HepG2 (cell line): ENCODE measurements around the gene NOC2L. TPM values are rescaled to one million over a fixed set of nuclear protein-coding genes. Genes with fewer than 3 reads are reported as not detected.

Experiments
- ARID4A ChIP-seq: sonication (generic); formaldehyde crosslinking; IDR thresholded peaks from 2 replicates; pipeline ENCODE4 v1.5.0; 2020; ENCODE audit warnings: mild to moderate bottlenecking, missing genetic modification reagents, borderline replicate concordance
- DBP ChIP-seq: sonication (generic); formaldehyde crosslinking; IDR thresholded peaks from 2 replicates; pipeline ENCODE4 v1.4.0; 2020; ENCODE audit warnings: missing genetic modification reagents; ENCODE audit errors: not compliant biosample characterization
- MXD4 ChIP-seq: IDR thresholded peaks from 2 replicates; pipeline ENCODE4 v1.6.1; 2016; ENCODE audit warnings: mild to moderate bottlenecking, missing biosample characterization, missing genetic modification reagents
- NKX3-1 ChIP-seq: sonication (generic); formaldehyde crosslinking; IDR thresholded peaks from 2 replicates; pipeline ENCODE4 v1.5.0; 2020; ENCODE audit warnings: missing genetic modification reagents
- RBFOX2 ChIP-seq: fragments of 200-400 bp; formaldehyde crosslinking; IDR thresholded peaks from 2 replicates; pipeline ENCODE4 v1.6.1; 2017; ENCODE audit warnings: low read depth, mild to moderate bottlenecking, low read length
- RERE ChIP-seq: IDR thresholded peaks from 2 replicates; pipeline ENCODE4 v1.6.1; 2016; ENCODE audit warnings: low read depth, missing genetic modification reagents, missing compliant biosample characterization
- SAFB2 ChIP-seq: sonication (generic); formaldehyde crosslinking; IDR thresholded peaks from 2 replicates; pipeline ENCODE4 v1.5.1; 2020; ENCODE audit warnings: missing genetic modification reagents, low read depth, mild to moderate bottlenecking, borderline replicate concordance
- SRF ChIP-seq: IDR thresholded peaks from 2 replicates; pipeline ENCODE4 v1.6.1; 2011; ENCODE audit warnings: mild to moderate bottlenecking, low read depth, low read length, moderate library complexity
- THYN1 ChIP-seq: sonication (generic); formaldehyde crosslinking; IDR thresholded peaks from 2 replicates; pipeline ENCODE4 v1.8.1; 2023; ENCODE audit warnings: low read depth, mild to moderate bottlenecking, moderate library complexity, missing genetic modification reagents, borderline replicate concordance
- TOPORS ChIP-seq: sonication (generic); formaldehyde crosslinking; IDR thresholded peaks from 2 replicates; pipeline ENCODE4 v1.8.0; 2023; ENCODE audit warnings: mild to moderate bottlenecking, missing genetic modification reagents
- ZBTB46 ChIP-seq: sonication (generic); formaldehyde crosslinking; IDR thresholded peaks from 2 replicates; pipeline ENCODE4 v1.4.0; 2020; ENCODE audit warnings: mild to moderate bottlenecking, missing genetic modification reagents, borderline replicate concordance
- ZBTB8A ChIP-seq: sonication (generic); formaldehyde crosslinking; IDR thresholded peaks from 2 replicates; pipeline ENCODE4 v1.4.0; 2020; ENCODE audit warnings: mild to moderate bottlenecking, low read depth, missing genetic modification reagents, borderline replicate concordance
- ZNF260 ChIP-seq: sonication (generic); formaldehyde crosslinking; IDR thresholded peaks from 2 replicates; pipeline ENCODE4 v1.4.0; 2020; ENCODE audit warnings: missing genetic modification reagents, low read depth, mild to moderate bottlenecking, borderline replicate concordance
- ZNF337 ChIP-seq: sonication (generic); formaldehyde crosslinking; IDR thresholded peaks from 2 replicates; pipeline ENCODE4 v1.5.1; 2020; ENCODE audit warnings: missing genetic modification reagents, low read depth, mild to moderate bottlenecking, borderline replicate concordance
- ZNF496 ChIP-seq: sonication (generic); formaldehyde crosslinking; IDR thresholded peaks from 2 replicates; pipeline ENCODE4 v1.8.1; 2023; ENCODE audit warnings: mild to moderate bottlenecking, moderate library complexity, missing genetic modification reagents; ENCODE audit not compliant: insufficient replicate concordance
- ZNF772 ChIP-seq: sonication (generic); formaldehyde crosslinking; IDR thresholded peaks from 2 replicates; pipeline ENCODE4 v1.5.0; 2020; ENCODE audit warnings: mild to moderate bottlenecking, missing genetic modification reagents
- polyA plus RNA-seq, 8 experiments: library from polyadenylated mRNA; depleted of rRNA in 3 of 8; stranded (reverse) in 7 of 8; unstranded in 1 of 8; fragments of >200 nt; fragmentation: Illumina TruSeq in 4 of 8; extraction: Trizol in 4 of 8; gene quantifications; 2 replicates each; pipeline versions ENCODE4 v1.2.1 to v1.2.3, GENCODE V29; 2011 to 2016; ENCODE audit warnings: low read depth in 4 of 8, missing spikeins in 1 of 8, mixed read lengths in 1 of 8; ENCODE audit not compliant: insufficient read depth in 1 of 8
- total RNA-seq, 5 experiments: library from RNA; depleted of rRNA; stranded (reverse); fragments of >200 nt; fragmentation: Illumina TruSeq; extraction: Trizol; gene quantifications; 2 replicates each; pipeline ENCODE4 v1.2.3, GENCODE V29; 2016; ENCODE audit warnings: low read depth in 1 of 5

NOC2L gene
- total and polyA plus RNA-seq, 2 of the 13 experiments (the other 11 are each of a cell fraction or from before 2014, with no cell fraction given), result 32.0 to 103 TPM

GRCh38 chr1:966704-967300, 7.7 kb upstream of the NOC2L start (continued):
- no peak for TF ChIP-seq NKX3-1 (CRISPR knock-in tag)
- no peak for TF ChIP-seq ZNF260
- no peak for TF ChIP-seq ZNF337 (CRISPR knock-in tag)
- TF ChIP-seq TOPORS (CRISPR knock-in tag), result no peak
- TF ChIP-seq ZNF772, result peak; percentile 14; the same call in 1 of the 2 replicates
- TF ChIP-seq ZBTB8A (CRISPR knock-in tag), result no peak
- TF ChIP-seq THYN1 (CRISPR knock-in tag), result no peak
- peak; percentile 58 for TF ChIP-seq RBFOX2
- 0 out of 2 replicates have a peak, but pooled peaks have one; percentile 65 for TF ChIP-seq SAFB2 (CRISPR knock-in tag)
- TF ChIP-seq ZBTB46 (CRISPR knock-in tag), result no peak
- peak; percentile 57 for TF ChIP-seq DBP (CRISPR knock-in tag)
- TF ChIP-seq ZNF496 (CRISPR knock-in tag), result no peak
- no peak for TF ChIP-seq ARID4A
- no peak for TF ChIP-seq SRF
- TF ChIP-seq MXD4 (CRISPR knock-in tag), result no peak
- TF ChIP-seq RERE (CRISPR knock-in tag), result no peak; the same call in 1 of the 2 replicates
